ENCODE measurements around the gene TGFBI. TPM values are rescaled to one million over a fixed set of nuclear protein-coding genes. Genes with fewer than 3 reads are reported as not detected.
A peak's percentile ranks its signal among the peaks of the same experiment; 100 is the strongest.

Gene TGFBI
- total RNA-seq, 2 donors from 2014 or later, result 21.0 to 50.3 TPM

DNA sequence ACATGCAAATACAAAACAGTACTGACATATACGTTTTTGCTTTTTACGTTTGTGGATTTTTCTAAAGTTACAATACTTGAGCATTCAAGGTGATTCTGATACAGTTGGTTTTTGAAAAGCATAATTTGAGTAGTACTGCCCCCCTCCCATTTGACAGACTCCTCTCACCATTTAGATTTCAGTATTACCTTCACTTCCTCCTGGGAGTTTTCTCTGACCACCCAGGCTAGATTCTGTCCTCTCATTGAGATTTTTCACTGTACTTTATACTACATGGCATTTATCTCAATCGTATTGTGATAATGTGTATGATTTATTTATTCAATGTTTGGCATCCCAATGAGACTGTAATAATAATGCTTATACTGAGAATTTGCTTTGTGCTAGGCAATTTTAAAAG, 71.1 kb downstream of the TGFBI start:
- intact Hi-C loops (cut with DNase I, micrococcal nuclease), result no loop called here
- ATAC-seq, result no peak
- no peak for DNase-seq

DNA sequence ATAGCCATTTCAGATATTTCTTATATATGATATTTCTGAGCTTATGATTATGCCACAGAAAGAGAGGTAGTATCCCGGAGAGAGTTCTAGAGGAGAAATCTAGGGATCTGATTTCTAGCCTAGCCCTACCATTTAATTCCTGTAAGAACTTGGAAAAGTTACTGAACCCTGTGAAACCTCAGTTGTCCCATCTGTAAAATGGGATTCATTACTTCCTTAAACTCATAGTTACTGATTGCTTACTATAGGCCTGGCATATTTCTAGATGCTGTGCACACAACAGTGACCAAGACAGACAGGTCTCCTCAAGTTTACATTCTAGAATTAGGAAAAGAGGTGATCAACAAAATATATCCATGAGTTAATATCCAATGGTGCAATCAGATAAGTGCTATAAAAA, 73.1 kb downstream of the TGFBI start:
- ATAC-seq (no peak), DNase-seq (no peak)
- intact Hi-C loops (cut with DNase I, micrococcal nuclease), result no loop called here

DNA sequence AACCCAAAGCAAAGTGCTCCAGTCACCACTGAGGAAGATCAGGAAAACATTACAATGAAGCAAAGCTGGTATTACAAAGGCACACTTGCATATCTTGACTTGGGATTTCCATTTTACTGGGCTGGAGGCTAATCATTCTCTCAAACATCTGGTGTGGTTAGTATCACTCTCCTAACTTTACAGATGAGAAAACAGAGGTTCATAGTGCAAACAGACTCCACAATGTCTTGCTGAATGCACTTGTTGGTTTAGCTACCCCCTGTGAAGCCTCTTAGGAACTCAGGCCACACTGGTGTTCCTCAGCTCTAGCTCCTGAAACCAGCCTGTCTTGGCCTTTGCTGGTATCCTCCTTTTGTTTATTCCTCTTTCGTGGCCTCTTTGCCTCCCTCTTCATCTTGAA, 74.3 kb downstream of the TGFBI start:
- DNase-seq, result no peak
- ATAC-seq, result no peak

DNA sequence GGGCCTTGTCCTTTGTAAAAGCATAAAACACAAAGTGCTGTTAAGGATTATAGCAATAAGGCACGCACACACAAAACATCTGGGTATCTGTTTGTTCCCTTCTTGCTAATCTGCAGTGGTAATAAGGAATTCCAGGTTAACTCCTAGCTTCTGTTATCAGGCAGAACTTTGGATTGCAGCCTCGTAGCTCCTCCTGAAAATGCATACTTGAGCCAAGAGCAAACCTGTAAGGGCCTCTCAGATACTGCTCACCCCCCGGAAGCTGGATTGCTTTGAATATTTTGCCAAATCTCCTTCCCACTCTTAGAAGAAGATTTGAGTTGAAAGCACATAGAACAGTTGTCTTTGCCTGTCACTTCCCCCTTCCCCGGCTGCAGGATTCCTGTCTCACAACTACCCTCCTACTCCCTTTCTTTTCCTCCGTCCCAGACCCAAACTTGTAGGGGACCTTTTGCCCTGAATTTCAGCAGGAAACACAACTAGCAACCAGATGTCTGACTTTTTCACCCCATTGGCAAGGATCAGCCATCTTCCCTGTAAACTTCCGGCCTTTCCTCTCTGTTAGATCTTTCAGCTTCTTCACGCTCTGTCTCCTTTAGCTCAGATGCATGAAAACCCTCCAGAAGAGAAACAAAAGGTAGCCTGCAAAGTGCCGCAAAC, 75.6 kb downstream of the TGFBI start:
- peak; percentile 80 for ATAC-seq
- no peak for DNase-seq
- intact Hi-C loops (cut with DNase I, micrococcal nuclease), result no loop called here

More for the DNA sequence above, 74.3 kb downstream of the TGFBI start:
- intact Hi-C loops (cut with DNase I, micrococcal nuclease), result no loop called here

DNA sequence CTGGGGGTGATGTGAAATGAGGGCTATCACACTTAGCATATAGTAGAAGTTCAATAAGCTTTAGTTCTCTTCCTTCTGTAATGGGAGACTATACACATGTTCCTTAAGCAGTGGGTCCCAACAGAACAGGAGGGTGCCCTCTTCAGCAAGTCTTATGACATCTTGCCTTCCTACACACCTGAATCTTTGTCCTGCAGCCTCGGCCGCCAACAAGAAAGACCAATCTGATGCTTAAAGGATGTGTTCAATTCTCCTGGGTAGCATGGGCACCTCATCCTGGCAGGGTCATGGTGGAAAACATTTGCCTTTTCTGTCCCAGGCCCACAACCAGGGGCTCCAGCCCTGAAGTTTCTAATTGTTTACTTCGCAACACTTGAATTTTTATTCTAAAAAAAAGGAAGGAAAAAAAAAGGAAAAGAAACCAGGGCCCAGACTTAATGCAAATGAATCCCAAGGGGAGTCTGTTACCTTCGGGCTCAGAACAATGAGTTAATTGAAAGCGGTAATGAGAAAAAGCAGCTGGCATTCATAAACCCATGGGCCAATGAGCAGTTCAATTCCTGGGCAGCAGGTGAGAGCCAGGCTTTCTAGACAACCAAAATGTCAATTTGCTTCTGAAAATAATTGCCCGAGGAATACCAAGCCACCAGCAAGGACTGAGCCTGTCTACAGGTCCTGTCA, 77.7 kb downstream of the TGFBI start:
- intact Hi-C loops (cut with DNase I, micrococcal nuclease), result no loop called here
- no peak for DNase-seq

DNA sequence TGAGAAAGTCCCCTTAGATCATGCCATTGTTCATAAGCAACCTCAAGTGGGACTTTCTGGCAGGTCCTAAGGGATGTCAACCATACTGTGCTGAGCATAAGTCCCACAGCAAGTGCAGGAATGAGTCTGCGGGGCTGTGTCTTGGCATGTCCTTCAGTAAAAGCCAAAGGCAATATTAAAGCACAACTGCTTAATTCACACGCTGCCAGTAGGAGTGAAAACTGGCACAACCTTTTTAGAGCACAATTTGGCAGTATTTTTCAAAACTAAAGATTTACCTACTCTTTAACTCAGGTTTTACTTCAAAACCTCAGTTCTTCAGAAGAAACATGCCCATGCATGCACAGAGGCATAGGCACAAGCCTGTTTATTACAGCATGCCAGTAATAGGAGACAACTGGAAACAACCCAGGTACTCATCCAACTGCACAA, 79.4 kb downstream of the TGFBI start:
- intact Hi-C loops (cut with DNase I, micrococcal nuclease), result no loop called here
- DNase-seq (no peak), ATAC-seq (no peak)

More for the DNA sequence above, 77.7 kb downstream of the TGFBI start:
- no peak for ATAC-seq

DNA sequence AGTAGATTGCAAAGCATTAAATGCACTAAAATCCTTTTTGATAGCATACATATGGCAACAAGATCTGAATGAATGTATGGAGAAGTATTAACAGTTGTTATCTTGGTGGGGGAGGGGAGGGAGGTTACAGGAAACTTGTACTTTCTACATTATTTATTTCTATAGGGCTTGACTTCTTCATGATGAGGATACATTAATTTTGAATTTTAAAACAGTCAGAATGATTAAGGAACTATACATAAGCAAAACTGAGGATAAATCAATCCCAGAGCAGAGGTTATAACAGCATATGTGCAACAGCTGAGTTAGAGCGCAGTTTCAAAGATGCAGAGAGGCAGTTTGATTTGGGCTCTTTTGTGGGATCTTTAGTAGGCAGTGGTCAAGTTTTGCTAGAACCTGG, 80.0 kb downstream of the TGFBI start:
- ATAC-seq (no peak), DNase-seq (no peak)
- intact Hi-C loops (cut with DNase I, micrococcal nuclease), result no loop called here

DNA sequence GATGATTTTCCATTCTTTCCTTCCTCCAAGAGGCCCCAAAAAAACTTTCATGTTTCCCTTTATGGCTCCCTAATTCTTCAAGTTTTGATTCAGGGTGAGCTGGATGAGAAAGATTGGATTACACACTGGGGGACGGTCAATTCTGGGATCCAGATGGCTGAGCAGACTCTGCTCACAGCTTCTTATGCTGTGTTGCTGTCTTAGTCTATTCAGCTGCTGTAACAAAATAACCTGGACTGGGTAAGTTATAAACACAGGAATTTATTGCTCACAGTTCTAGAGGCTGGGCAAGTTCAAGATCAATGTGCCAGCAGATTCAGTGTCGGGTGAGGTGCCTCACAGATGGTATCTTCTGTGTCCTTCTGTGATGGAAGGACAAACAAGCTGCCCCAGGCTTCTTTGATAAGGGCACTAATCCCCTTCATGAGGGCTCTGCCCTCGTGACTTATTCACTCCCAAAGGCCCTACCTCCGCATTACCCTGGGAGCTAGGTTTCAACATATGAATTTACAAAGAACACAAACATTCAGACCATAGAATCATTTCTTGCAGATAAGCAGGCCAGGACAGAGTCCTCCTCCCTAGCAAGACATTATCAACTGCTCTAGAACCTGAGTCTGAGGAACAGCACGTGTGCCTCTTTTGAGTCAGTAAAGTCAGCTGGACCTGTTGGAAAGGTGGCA, 80.8 kb downstream of the TGFBI start:
- DNase-seq, result no peak
- intact Hi-C loops (cut with DNase I, micrococcal nuclease), result no loop called here
- ATAC-seq, result no peak

Other genes with a start within 250 kb of the TGFBI start
- gene SLC25A48, start 194.3 kb upstream of the TGFBI start, total RNA-seq, result 1 to 10 TPM; 2.8 to 3.7 TPM
- not detected for gene IL9, start 133.1 kb upstream of the TGFBI start, total RNA-seq
- not detected for gene LECT2, start 74.0 kb upstream of the TGFBI start, total RNA-seq
- gene SMAD5, start 103.9 kb downstream of the TGFBI start, total RNA-seq, result 10 to 100 TPM; 45.6 to 46.8 TPM
- gene SMIM32, start 164.2 kb downstream of the TGFBI start, total RNA-seq, result 10 to 100 TPM; 17.7 to 23.5 TPM